HG03108 (cell line): ENCODE measurements around the gene STMN1.
A peak's percentile ranks its signal among the peaks of the same experiment; 100 is the strongest.

Experiments used
- ATAC-seq: cut with Tn5 transposase; IDR thresholded peaks from one replicate; pipeline ENCODE4 v1.9.1; 2021; ENCODE audit warnings: moderate library complexity; ENCODE audit not compliant: unreplicated experiment

STMN1 gene

DNA sequence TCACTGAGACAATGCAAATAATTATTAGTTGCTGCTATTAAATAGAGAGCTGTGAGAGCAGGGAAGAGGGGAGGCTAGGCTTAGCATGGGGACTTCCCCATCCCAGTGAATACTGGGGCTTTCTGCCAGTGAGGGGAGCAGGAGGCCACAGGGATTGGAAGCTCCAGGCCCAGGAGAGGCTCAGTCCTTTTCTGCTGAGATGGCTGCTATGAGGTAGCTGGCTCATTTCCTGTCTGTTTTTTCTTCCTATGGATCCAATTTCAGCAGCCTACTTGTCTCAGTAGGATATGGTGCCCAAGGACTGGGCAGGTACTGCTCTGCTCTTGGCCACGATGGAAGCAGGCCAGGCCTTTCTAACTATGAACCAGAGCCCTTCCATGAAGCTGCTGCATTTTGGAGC, 10.0 kb downstream of the STMN1 start:
- ATAC-seq: no peak

DNA sequence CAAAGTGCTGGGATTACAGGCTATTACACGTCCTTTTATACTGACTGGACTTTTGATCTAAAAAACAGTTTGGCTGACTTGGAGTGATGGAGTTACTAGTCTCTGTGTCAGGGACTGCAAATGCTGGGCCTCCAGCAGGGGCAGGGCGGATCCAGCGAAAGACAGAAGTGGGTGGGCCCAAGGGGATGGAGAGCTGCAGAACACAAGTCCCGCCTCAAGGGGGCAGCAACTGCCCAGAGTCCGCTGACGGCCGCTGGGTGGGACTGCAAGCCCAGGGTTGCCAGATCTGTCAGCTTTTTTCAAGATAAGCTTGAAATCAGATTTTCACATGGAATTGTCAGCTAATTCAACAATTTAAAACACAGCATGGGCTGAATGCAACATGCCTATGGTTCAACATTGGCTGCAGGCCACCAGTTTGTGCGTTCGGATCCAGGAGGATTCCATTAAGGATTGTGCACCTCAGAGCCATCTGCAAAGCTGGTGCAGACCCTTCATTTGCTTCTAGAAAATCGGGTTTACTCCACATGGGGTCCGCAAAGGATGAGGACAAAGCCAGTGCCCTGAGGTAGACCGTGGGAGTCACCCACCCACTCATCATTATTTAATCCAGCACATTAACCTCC, 10.7 kb downstream of the STMN1 start:
- ATAC-seq: peak; percentile 69

DNA sequence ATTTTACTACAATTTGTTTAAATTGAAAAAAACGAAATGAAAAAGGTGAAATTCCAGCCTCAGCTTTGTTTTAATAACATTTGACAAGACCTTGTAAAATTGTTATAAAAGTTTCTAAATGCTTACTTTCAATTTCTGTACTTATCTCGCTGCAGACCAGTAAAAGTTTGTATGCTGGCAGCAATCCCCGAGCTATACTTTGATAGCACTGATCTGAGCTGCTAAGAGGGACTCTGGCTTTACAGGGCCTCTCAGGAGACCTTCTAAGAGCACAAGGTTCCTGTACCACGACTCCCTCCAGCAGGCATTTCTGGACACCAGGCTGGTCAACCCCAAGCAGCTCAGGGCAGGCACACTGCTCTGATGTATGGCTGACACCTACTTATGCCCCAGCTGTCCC, 13.1 kb downstream of the STMN1 start:
- no peak for ATAC-seq

- no peak for ATAC-seq
These were observed 14.6 kb downstream of the STMN1 start for GRCh38 chr1:25891606-25892005.

GRCh38 chr1:25890239-25891034, 15.8 kb downstream of the STMN1 start:
- no peak for ATAC-seq

- no peak for ATAC-seq
These were observed 16.7 kb downstream of the STMN1 start for GRCh38 chr1:25889470-25889869.

- ATAC-seq: no peak
These were observed 17.7 kb downstream of the STMN1 start for GRCh38 chr1:25888426-25888987.

DNA sequence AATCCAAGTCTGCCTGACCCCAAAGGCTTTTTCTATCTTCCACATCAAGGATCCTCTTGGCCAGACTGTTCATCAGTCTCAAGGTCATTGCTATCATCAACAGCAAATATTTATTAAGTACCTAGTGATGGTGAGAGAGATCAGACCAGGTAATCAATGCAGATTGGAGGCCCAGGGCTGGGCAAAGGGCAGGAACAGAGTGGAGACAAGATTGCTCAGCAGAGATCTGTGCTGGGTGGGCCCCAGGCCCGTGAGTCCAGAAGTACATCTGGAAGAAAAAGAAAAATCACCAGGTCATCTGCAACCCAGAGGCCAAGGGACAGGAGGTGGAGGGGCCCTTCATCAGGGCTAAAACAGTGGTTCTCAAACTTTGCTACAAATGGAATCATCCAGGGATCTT, 20.6 kb downstream of the STMN1 start:
- no peak for ATAC-seq

DNA sequence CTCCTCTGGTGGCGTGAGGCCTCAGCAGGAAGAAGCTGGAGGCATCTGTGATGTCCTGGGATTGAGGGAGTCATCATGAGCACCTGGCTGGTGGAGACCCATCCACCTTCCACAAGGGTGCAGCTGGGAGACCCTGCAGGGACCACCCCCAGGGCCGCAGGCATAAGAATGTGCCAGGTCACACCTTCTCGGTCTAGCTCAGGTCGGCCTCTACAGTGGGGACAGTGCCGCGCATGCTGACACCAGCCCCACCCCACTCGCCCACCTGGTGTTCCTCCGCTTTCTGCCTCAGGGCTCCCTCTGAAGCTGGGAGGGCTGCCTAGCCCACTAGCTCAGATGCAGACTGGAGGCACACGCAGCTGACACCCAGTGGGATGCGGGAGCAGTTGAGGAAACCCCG, 25.0 kb downstream of the STMN1 start:
- no peak for ATAC-seq

DNA sequence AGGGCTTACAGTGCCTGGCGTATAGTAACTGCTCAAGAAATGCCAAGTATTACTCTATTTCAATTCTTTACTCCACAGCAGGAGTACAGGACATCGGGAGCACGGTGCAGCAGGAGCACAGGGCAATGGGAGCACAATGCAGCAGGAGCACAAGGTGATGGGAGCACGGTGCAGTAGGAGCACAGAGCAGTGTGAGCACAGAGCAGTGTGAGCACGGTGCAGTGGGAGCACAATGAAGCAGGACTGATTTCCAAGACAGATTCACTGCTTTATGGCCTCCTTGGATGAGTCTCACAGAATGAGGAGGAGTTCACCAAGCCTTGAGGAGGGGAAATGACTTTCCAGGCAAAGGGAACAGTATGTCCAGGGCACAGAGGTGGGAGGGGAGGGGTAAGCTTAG, 25.7 kb downstream of the STMN1 start:
- no peak for ATAC-seq

DNA sequence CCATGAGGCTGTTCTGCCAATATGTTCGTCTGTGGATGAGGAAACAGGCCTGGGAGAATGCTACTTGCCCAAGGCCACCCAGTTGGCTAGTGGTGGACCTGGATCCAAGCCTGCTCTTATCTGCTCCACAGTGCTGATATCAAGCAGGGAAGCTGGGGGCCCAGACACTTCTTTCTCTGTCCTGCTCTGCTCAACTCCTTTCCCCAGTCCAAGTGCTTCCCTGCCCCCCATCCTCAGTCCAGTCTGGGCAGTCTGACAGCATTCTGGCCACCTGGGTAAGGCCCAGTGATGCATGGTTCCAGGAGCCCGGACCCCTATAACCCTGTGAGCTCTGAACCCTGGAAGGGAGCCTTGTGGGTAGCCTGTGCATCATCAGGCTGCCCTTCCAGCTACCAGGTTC, 26.5 kb downstream of the STMN1 start:
- ATAC-seq: no peak

GRCh38 chr1:25878690-25879089, 27.5 kb downstream of the STMN1 start:
- ATAC-seq: no peak

GRCh38 chr1:25877155-25877554, 29.1 kb downstream of the STMN1 start:
- no peak for ATAC-seq

DNA sequence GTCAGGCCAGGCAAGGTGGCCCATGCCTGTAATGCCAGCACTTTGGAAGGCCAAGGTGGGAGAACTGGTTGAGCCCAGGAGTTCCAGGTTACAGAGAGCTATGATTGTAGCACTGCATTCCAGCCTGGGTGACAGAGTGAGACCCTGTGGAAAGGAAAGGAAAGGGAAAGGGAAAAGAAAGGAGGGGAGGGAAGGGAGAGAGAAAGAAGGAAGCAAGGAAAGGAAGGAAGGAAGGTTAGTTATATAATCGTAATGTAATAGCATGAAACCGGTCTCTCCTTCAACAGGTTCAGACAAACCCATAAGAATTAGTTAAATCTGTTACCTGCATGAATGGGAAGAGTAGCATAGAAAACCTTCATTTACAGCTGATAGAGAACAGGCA, 29.5 kb downstream of the STMN1 start:
- no peak for ATAC-seq

DNA sequence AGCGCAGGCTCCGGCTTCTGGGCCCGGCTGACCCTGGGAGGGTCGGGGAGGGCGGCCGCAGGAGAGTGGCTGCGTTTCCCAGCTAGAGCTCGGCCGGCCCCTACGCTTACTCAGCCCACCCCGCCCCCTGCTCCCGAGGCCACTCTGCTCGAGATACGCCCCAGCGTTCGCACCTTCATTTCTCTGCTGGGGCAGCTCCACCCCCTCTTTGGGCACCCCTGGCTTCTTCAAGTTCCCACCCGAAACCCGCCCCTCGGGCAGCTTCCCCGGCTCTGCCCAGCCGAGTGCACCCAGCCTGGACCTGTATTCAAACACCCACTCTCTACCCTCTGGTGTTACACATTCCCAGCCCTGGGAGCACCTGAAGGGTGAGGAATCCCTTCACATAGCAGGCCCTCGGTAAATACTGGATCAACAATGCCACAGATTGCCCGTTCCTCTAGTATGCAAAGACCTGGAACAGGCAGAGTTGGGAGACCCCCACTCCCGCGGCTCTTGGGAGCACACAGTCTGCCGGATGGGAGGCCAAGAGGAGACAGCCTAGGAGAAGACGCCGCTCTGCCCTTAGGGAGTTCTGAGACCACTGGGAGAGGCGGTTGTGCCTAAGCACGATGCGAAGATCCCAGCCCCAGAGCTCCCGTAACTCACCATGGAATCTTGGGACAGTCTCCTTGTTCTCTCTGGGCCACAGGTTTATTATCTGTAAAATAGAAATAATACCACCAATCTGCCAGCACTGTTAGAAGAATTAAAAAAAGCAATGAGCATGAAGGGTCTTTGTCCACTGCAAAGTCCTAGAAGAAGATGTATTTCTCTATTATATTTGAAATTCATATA, 30.1 kb downstream of the STMN1 start:
- peak; percentile 24 for ATAC-seq

GRCh38 chr1:25875154-25875855, 30.9 kb downstream of the STMN1 start, which contains the start of gene PAQR7:
Gene PAQR7 (minus strand): TSS chr1:25875708. CDS start chr1:25863839, 11,869 bp downstream.
- peak; percentile 47 for ATAC-seq

DNA sequence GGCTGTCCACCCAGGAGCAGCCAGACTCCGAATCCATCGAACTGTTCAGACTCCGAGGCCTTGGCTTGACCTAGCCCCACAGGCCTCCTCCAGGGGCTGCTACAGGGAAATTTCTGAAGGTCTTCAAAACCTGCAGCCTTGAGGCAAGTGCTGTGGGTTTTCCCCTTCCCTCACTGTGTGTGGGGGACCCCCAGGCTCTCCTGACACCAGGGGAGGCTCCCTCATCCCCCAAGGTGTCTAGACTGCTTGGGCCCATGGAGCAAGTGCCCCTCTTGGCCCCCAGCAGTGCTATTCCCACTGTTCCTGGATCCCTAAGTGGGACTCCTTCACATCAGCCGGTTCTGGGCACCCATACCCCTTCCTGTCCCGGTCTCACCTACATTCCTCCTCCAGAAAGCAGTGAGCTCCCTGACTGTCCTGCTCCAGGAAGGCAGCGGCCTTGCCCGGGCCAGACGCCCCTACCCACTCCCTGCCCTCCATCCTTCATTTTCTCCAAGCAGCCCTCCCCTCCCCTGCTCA, 31.5 kb downstream of the STMN1 start:
- no peak for ATAC-seq

DNA sequence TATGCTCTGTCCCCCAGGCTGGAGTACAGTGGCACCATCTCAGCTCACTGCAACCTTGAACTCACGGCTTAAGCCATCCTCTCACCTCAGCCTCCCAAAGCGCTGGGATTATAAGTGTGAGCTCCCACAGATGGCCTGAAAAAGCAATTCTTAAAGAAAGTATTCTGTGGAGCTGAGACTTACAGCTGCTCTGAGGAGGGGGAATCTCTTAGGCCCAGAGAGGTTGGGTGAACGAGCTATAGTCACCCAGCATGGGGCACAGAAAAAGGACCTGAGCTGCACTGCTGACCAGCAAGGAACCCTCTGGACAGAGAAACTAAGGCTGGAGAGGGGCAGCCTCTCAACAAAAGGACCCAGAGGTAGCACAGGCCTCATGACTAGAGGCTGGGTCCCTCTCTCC, 32.0 kb downstream of the STMN1 start:
- ATAC-seq: no peak

DNA sequence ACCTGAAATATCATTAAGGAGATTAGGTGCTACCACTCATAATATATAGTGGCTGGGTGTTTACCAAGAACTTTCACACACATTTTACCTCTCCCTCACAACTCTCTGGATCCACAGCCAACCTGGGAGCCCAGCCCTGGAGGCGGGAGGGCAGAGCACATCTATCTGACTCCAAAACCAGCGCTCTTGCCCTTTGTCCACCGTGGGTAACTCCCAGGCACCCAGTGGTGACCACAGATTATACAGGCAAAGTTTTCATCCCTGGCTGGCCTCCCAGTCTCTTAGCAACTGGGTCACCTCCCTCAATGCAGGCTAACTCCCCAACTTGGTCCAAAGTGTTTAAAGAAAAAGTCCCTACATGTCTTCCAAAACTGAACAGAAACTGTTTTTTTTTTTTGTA, 33.1 kb downstream of the STMN1 start:
- ATAC-seq: no peak

- no peak for ATAC-seq
These were observed 33.5 kb downstream of the STMN1 start for GRCh38 chr1:25872713-25873112.
